IPS-NIHi11 (cell line): ENCODE results near the gene GBP7.
"Not testable (repeated sequence)": the region's sequence is repeated elsewhere in the genome, so short reads cannot be mapped to it uniquely, and the experiment has no call there.

Experiments used
- DNase-seq: peaks from one replicate; pipeline ENCODE4 v3.0.0; 2012; ENCODE audit warnings: mixed read lengths, low spot score

GBP7 gene

DNA sequence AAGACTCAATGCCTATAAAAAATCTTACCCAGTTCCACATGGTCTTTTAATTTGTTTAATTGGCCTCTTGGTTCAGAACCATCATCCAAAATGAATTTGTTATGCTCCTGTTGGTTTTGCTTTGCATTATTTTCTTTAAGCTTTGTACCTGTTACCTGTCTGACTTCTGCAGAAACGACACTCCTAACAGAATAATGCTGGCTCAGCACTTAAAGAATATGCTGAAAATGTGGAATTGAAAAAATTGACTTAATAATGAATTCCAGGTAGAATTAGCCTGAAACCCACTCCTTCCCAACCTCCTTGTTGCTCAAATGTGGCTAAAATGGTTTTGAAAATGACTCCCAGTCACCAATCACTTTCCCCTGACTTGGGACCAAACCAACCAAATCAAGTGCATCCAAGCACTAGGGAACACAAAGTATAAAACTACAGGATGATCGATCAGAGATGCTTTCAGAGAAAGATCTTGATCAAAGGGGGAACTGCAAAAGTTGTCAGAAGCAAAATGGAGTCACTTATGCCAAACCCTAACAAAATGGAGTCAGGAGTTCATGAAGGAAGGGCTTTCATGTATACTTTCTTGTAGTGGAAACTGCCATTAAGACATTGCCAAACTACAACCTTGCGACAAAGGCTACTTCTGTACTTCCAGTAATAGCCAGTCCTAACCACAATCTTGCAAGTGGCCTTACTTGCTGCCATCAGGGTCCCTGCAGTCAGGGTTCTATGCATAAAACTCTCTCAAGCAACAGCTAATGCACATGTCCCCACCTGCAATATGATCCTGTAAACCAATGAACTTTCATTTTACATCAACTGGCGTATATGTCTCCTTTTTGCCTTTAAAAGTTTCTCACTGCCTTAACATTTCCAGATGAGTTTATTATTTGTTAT is 5.4 kb downstream of the GBP7 start:
- no peak for DNase-seq

DNA sequence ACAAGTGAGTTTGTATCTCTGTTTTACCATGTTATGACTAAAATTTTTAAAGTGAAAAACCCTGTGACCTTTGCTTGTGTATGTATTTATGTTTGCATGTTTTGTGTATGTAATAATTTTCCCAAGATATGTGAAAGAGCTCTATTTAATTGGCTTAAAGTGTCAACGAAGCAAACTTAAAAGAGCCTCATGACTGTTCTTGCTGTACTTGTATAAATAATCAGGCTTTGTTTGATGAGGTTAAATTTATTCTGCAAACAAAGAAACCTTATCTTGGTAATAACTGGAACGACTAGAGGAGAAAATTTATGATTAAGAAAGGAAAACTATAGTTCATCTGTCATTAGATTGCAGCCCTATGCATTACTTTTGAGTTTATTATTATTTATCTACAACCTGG is 6.6 kb downstream of the GBP7 start:
- no peak for DNase-seq

GRCh38 chr1:89167590-89168230 is 8.1 kb downstream of the GBP7 start:
- no peak for DNase-seq

DNA sequence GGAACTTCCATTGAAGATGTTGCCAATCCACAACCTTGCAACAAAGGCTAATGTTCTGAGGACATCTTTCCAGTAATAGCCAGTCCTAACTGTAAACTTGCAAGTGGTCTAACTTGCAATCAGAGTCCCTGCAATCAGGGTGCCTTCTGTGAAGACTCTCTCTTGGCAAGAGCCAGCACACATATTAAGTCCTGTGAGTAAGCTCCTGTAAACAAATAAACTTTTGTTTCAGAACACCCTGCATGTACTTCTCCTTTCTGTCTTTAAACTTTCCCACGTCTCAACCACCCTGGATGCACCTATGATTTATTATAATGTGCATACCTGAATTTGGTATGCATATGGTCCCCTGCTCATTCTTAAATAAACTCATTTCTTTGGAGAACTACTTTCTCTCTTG is 9.1 kb downstream of the GBP7 start:
- DNase-seq: no peak

DNA sequence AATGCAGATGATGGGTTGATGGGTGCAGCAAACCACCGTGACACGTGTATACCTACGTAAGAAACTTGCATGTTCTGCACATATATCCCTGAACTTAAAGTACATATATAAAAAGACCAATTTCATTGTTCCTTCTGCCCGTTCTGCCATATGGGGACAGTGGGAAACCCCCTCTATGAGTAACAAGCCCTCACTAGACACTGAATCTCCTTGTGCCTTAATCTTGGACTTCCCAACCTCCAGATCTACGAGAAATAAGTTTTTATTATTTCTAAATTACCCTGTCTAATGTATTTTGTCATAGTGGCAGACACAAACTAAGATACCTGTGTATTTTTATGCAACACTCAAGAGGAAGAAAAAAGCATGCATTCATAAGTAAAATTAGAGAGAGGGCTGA is 10.0 kb downstream of the GBP7 start:
- DNase-seq: no peak

DNA sequence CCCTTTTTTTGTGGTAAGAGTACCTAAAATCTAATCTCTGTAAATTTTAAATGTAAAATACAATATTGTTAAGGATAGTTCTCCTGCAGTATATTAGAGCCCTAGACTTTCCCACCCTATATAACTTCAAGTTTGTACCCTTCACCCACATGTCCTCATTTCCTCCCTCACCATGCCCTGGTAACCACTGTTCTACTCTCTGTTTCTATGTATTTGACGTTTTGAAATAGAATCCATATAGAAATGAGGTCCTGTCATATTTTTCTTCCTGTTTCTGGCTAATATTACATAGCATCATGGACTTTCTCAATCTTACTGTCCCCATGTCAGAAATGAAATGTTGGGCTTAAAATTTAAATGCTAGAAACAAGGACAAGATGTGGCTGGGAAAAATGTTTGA is 24.8 kb downstream of the GBP7 start:
- DNase-seq: no peak

GRCh38 chr1:89149976-89150375 is 25.8 kb downstream of the GBP7 start:
- no peak for DNase-seq

GRCh38 chr1:89149229-89149628 is 26.6 kb downstream of the GBP7 start:
- DNase-seq: peak; percentile 19

DNA sequence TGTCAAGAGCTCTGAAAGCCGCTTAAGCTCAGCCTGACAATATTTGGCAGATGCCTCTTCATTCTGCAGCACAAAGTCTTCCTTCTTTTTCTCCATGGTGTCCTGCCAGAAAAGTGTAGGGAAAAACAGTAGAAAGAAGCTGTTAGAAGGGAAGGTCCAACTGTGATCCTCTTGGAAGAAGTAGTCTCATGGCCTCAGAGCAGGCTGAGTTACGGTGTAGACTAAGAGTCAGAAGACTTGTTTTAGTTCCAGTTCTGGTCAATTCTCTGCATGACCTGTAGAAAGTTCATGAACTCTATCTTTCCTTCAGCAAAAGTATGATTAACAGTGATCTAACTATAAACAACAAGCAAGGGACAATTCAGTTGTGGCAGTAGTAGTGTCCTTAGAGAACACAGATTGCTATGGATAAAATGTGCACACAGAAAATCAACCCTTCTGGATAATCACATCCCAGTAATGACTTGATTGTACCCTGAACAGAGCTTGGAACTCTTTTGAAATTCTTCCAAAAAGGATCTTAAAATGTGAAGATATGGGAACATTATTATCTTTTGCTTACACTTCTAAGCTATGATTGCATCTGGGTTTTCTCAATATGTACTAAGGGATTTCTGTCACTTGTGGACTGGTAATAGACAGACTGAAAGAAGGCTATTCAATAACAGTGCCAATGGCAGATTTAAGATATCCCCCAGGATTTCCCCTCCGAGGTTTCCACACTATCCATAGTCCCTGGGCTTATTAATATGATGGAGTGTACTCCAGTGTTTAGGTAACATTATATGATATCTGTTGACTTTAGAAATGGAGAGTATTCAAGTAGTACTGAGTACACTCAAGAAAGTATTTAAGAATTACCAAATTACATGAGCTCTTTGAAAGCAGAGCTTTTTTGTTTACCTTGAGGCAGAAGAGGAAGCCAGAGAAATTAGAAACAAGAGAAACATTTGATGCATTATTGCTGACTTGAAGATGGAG is 27.8 kb downstream of the GBP7 start:
- no peak for DNase-seq

DNA sequence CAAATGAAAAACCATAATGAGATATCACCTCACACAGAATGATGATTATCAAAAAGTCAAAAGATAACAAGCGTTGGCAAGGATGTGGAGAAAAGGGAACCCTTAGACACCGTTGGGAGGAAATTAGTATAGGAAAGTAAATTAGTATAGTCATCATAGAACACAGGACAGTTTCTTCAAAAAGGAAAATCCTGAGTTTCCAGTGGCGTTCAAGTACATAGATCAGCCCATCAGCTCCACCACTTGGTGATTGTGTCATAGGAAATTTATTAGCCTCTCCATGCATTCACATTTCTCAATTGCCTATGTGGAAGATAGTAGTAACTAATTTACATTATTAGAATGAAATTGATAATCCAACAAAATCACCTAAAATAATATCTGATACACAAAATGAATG is 29.1 kb downstream of the GBP7 start:
- DNase-seq: no peak

- no peak for DNase-seq
Measured at GRCh38 chr1:89143484-89143883, 32.3 kb downstream of the GBP7 start.

- DNase-seq: no peak
Measured at GRCh38 chr1:89142160-89142559, 33.6 kb downstream of the GBP7 start.

GRCh38 chr1:89133747-89134146 is 42.1 kb downstream of the GBP7 start:
- no peak for DNase-seq

- DNase-seq: no peak
Measured at GRCh38 chr1:89130716-89131115, 45.1 kb downstream of the GBP7 start.

- DNase-seq: no peak
Measured at GRCh38 chr1:89129911-89130310, 45.9 kb downstream of the GBP7 start.

DNA sequence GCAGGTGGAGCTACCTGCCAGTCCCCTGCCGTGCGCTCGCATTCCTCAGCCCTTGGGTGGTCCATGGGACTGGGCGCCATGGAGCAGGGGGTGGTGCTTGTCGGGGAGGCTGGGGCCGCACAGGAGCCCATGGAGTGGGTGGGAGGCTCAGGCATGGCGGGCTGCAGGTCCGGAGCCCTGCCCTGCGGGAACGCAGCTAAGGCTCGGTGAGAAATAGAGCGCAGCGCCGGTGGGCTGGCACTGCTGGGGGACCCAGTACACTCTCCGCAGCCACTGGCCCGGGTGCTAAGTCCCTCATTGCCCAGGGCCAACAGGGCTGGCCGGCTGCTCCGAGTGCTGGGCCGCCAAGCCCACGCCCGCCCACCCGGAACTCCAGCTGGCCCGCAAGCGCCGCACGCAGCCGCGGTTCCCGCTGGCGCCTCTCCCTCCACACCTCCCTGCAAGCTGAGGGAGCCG is 47.8 kb downstream of the GBP7 start:
- not testable (repeated sequence) for DNase-seq

GRCh38 chr1:89126602-89127565 is 48.9 kb downstream of the GBP7 start:
- DNase-seq: not testable (repeated sequence)

DNA sequence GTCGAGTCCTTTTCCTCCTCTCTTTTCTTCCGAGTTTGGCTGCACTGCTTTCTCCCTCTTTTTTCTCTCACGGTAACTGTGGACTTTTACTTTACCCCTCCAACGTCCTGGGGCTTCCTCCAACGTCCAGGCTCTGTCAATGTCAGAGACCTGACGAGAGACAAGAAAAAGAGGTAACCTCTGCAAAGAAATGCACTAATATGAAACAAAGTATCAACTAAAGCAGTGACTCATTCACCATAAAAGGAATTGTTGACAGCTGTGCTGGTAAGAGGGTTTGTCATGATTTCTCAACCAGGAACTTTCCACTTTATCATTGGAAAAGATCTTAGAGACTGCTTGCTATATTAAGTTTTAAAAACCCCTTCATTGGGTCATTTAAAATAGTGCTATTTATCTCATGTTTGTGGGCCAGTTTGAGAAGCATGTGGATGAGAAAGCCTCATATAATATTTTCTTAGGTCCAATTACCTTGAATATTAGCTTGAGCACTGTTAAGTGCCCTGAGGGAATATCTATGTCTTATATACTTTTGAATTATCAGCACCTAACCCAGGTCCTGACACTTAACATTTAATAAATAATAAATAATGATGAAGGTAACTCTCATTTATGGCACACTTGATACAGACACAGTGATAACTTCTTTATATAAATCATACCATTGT is 49.8 kb downstream of the GBP7 start, which contains the start of gene GBP2:
GBP2 (minus strand) TSS at position 202 of the 668 bp plus-strand sequence. CDS start 4,148 bp downstream, outside the sequence.
- peak; percentile 24 for DNase-seq

- no peak for DNase-seq
Measured at GRCh38 chr1:89125240-89125912, 50.4 kb downstream of the GBP7 start.

DNA sequence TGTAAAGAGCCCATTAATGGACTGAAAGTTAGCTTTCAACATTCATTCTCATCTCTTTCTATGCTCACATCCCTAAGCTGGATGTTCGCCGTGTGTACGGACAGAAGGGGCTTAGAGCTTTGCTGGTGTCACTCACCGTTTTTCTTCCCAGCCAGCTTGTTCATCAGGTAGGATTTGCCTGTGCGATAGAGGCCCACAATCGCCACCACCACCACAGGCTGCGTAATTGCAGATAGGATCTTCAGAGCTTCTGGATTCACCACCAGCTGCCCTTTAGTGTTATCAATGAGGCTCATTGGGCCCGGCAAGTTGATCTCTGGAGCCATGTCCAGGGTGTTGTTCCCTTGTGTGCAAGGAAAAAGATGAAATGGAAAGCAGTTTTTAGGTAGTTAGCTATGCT is 54.2 kb downstream of the GBP7 start:
- no peak for DNase-seq
